22Rv1 (cell line): ENCODE measurements around the gene KHDRBS2.

ENCODE experiments used
- CTCF ChIP-seq: fragments of 450-650 bp; IDR thresholded peaks from 2 replicates; pipeline ENCODE4 v1.5.1; 2017; ENCODE audit warnings: mild to moderate bottlenecking
- ZFX ChIP-seq: fragments of 450-650 bp; IDR thresholded peaks from 2 replicates; pipeline ENCODE4 v1.6.1; 2017; ENCODE audit warnings: antibody characterized with exemption, borderline replicate concordance

GRCh38 chr6:61894536-61894935 lies 391.5 kb downstream of the KHDRBS2 start:
- TF ChIP-seq CTCF = no peak
- no peak for TF ChIP-seq ZFX
